Measurements from ENCODE around the gene ACSL5. TPM values are rescaled to one million over a fixed set of nuclear protein-coding genes. Genes with fewer than 3 reads are reported as not detected.

Gene ACSL5
- total and polyA plus RNA-seq, 2 experiments from 2014 or later: 1.7 to 3.2 TPM

GRCh38 chr10:112346774-112347173, 27.1 kb upstream of the ACSL5 start:
- no peak overlapping the region for H3K9ac ChIP-seq
- no peak overlapping the region for H3K4me2 ChIP-seq (ENCODE audit: unreplicated experiment)
- no peaks in the 10 kb centered on the region for H3K79me2 ChIP-seq (ENCODE audit: insufficient read depth)
- H3K9me2 ChIP-seq (ENCODE audit: insufficient read depth): no peaks in the 10 kb centered on the region
- no peaks in the 10 kb centered on the region for H3K36me3 ChIP-seq (ENCODE audit: low read depth)
- H2AFZ ChIP-seq: no peak overlapping the region
- H3K27ac ChIP-seq: no peak overlapping the region
- H3K4me1 ChIP-seq (ENCODE audit: insufficient read depth): no peaks in the 10 kb centered on the region
- H3F3A ChIP-seq (ENCODE audit: insufficient read depth): no peaks in the 10 kb centered on the region
- H3K9me3 ChIP-seq (ENCODE audit: low read depth): no peaks in the 10 kb centered on the region
- DNase-seq: no peak
- H4K20me1 ChIP-seq (ENCODE audit: insufficient read depth): no peaks in the 10 kb centered on the region
- in situ Hi-C loops (cut with MboI): no loop called here
- TF ChIP-seq EZH2 (IDR thresholded peaks at IDR 0.05; ENCODE audit: insufficient read depth, poor library complexity, severe bottlenecking): no peak
- no peak for TF ChIP-seq EZH2phosphoT487 (IDR thresholded peaks at IDR 0.05; ENCODE audit: insufficient read depth, low read depth)
- 80 to 85% methylated on average over 5 of the region's 5 CpGs for WGBS, 2 experiments (ENCODE audit: low coverage in 1 of 2, low lambda C conversion rate in 2 of 2, missing lambda C conversion rate in 2 of 2)
- H3K4me3 ChIP-seq: no peak overlapping the region
- no peaks in the 10 kb centered on the region for H3K27me3 ChIP-seq (replicated peaks; ENCODE audit: insufficient read depth)

DNA sequence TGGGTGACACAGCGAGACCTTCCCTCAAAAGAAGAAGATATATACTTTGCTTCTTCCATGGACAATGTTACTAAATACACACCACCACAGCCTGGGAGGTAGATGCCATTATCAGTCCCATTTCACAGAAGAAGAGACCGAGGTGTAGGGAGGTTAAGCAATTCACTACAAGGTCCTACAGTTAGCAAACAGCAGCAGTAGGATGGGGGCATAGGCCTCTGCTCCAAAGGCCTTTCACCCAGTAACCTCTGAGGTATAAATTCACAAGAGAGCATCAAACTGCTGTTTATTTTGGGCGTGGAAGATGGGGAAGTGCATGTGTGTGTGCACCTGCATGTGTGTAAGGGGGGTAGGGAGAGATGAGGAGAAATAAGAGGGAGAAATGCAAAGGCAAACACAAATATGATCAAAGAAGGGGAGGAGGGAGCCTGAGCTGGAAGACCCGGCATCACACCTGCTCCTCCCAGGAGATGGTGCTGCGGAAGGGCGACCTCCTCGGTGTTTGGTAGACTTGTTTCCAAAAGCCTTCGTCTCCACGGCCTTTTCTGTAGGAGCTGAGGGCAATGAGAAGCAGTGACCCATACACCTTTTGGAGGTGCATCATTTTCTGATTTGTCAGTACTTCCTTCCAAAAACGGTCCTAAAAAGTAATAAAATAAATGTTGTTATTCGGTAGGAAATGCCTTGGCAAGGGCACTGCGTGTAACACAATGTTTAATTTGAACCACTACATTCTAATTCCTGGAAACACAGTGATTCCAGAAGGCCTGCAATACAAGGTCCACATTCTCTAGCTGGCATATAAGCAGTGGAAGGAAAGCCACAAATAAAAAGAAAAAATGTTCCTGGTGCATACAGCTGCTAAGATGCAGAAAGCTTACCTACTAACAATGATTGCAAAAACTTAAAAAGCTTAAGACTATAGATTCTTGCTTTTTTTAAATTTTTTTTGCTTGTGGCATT, 25.9 kb upstream of the ACSL5 start:
- Histone ChIP-seq H3K27me3 (replicated peaks; ENCODE audit: insufficient read depth) (no peaks in the 10 kb centered on the region), H3K9me3 (ENCODE audit: low read depth) (no peaks in the 10 kb centered on the region), H2AFZ (no peak overlapping the region), H3K4me3 (no peak overlapping the region), H3K36me3 (ENCODE audit: low read depth) (no peaks in the 10 kb centered on the region), H3K9me2 (ENCODE audit: insufficient read depth) (no peaks in the 10 kb centered on the region), H3K4me1 (ENCODE audit: insufficient read depth) (no peaks in the 10 kb centered on the region), H4K20me1 (ENCODE audit: insufficient read depth) (no peaks in the 10 kb centered on the region), H3K27ac (no peak overlapping the region), H3K9ac (no peak overlapping the region), H3F3A (ENCODE audit: insufficient read depth) (no peaks in the 10 kb centered on the region), H3K79me2 (ENCODE audit: insufficient read depth) (no peaks in the 10 kb centered on the region), H3K4me2 (ENCODE audit: unreplicated experiment) (no peak overlapping the region)
- in situ Hi-C loops (cut with MboI): no loop called here
- 48 to 56% methylated on average over 12 of the region's 12 CpGs for WGBS, 2 experiments (ENCODE audit: low coverage in 1 of 2, low lambda C conversion rate in 2 of 2, missing lambda C conversion rate in 2 of 2)
- TF ChIP-seq EZH2phosphoT487 (IDR thresholded peaks at IDR 0.05; ENCODE audit: insufficient read depth, low read depth) (no peak), EZH2 (IDR thresholded peaks at IDR 0.05; ENCODE audit: insufficient read depth, poor library complexity, severe bottlenecking) (no peak)
- no peak for DNase-seq

- no peaks in the 10 kb centered on the region for H4K20me1 ChIP-seq (ENCODE audit: insufficient read depth)
- in situ Hi-C loops (cut with MboI): no loop called here
- TF ChIP-seq EZH2phosphoT487 (IDR thresholded peaks at IDR 0.05; ENCODE audit: insufficient read depth, low read depth): no peak
- no peak for TF ChIP-seq EZH2 (IDR thresholded peaks at IDR 0.05; ENCODE audit: insufficient read depth, poor library complexity, severe bottlenecking)
Observed at GRCh38 chr10:112348759-112349158, 25.2 kb upstream of the ACSL5 start.

DNA sequence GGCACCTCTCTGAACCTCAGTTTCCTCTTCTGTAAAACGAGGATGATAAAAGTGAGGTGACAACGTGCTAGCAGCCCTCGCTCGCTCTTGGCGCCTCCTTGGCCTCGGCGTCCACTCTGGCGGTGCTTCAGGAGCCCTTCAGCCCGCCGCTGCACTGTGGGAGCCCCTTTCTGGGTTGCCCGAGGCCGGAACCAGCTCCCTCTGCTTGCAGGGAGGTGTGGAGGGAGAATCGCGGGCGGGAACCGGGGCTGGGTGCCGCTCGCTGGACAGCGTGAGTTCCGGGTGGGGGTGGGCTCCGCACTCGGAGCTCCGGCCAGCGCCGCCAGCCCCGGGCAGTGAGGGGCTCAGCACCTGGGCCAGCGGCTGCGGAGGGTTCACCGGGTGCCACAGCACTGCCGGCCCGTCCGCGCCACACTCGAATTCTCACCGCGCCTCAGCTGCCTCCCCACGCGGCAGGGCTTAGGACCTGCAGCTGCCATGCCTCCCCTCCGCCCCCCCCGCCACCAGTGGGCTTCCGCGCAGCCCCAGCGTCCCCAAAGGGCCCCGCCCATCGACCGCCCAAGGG, 24.3 kb upstream of the ACSL5 start:
- in situ Hi-C loops (cut with MboI): no loop called here
- 89% methylated on average over 18 to 46 of the region's 46 CpGs for WGBS, 2 experiments (ENCODE audit: low coverage in 1 of 2, low lambda C conversion rate in 2 of 2, missing lambda C conversion rate in 2 of 2)
- no peaks in the 10 kb centered on the region for H3K27me3 ChIP-seq (replicated peaks; ENCODE audit: insufficient read depth)

More at GRCh38 chr10:112348759-112349158, 25.2 kb upstream of the ACSL5 start:
- DNase-seq: no peak
- Histone ChIP-seq H3K9ac (no peak overlapping the region), H3K27ac (no peak overlapping the region), H3K27me3 (replicated peaks; ENCODE audit: insufficient read depth) (no peaks in the 10 kb centered on the region), H3K9me3 (ENCODE audit: low read depth) (no peaks in the 10 kb centered on the region), H3K4me3 (no peak overlapping the region), H3K36me3 (ENCODE audit: low read depth) (no peaks in the 10 kb centered on the region), H2AFZ (no peak overlapping the region), H3K9me2 (ENCODE audit: insufficient read depth) (no peaks in the 10 kb centered on the region), H3K79me2 (ENCODE audit: insufficient read depth) (no peaks in the 10 kb centered on the region), H3F3A (ENCODE audit: insufficient read depth) (no peaks in the 10 kb centered on the region), H3K4me1 (ENCODE audit: insufficient read depth) (no peaks in the 10 kb centered on the region), H3K4me2 (ENCODE audit: unreplicated experiment) (no peak overlapping the region)
- WGBS, 2 experiments (ENCODE audit: low coverage in 1 of 2, low lambda C conversion rate in 2 of 2, missing lambda C conversion rate in 2 of 2): 85 to 100% methylated on average over 1 of the region's 1 CpG

More for the DNA sequence above, 24.3 kb upstream of the ACSL5 start:
- no peaks in the 10 kb centered on the region for H3K79me2 ChIP-seq (ENCODE audit: insufficient read depth)
- H3K9me3 ChIP-seq (ENCODE audit: low read depth): no peaks in the 10 kb centered on the region
- H3K4me3 ChIP-seq: no peak overlapping the region
- H4K20me1 ChIP-seq (ENCODE audit: insufficient read depth): no peaks in the 10 kb centered on the region
- H2AFZ ChIP-seq: no peak overlapping the region
- H3K4me1 ChIP-seq (ENCODE audit: insufficient read depth): no peaks in the 10 kb centered on the region
- no peak for TF ChIP-seq EZH2 (IDR thresholded peaks at IDR 0.05; ENCODE audit: insufficient read depth, poor library complexity, severe bottlenecking)
- TF ChIP-seq EZH2phosphoT487 (IDR thresholded peaks at IDR 0.05; ENCODE audit: insufficient read depth, low read depth): no peak
- DNase-seq: no peak
- no peaks in the 10 kb centered on the region for H3F3A ChIP-seq (ENCODE audit: insufficient read depth)
- H3K27ac ChIP-seq: no peak overlapping the region
- no peaks in the 10 kb centered on the region for H3K9me2 ChIP-seq (ENCODE audit: insufficient read depth)
- H3K36me3 ChIP-seq (ENCODE audit: low read depth): no peaks in the 10 kb centered on the region
- H3K9ac ChIP-seq: no peak overlapping the region
- no peak overlapping the region for H3K4me2 ChIP-seq (ENCODE audit: unreplicated experiment)
